IPS-NIHi11 (cell line): ENCODE data around the gene TPBG.

Experiments used
- DNase-seq: peaks from one replicate; pipeline ENCODE4 v3.0.0; 2012; ENCODE audit warnings: mixed read lengths, low spot score

The TPBG gene

GRCh38 chr6:82363428-82364086 is at the start of gene TPBG:
TPBG (plus strand) TSS chr6:82363817; CDS start chr6:82364962, 1,145 bp downstream.
- peak; percentile 79 for DNase-seq

GRCh38 chr6:82322386-82322785 is 41.2 kb upstream of the TPBG start:
- DNase-seq = no peak

GRCh38 chr6:82329766-82330165 is 33.9 kb upstream of the TPBG start:
- no peak for DNase-seq

GRCh38 chr6:82330171-82330804 is 33.3 kb upstream of the TPBG start:
- no peak for DNase-seq

GRCh38 chr6:82331031-82331773 is 32.4 kb upstream of the TPBG start:
- DNase-seq = peak; percentile 13

- no peak for DNase-seq
Measured at GRCh38 chr6:82333781-82334180, 29.8 kb upstream of the TPBG start.

- DNase-seq = peak; percentile 11
Measured at GRCh38 chr6:82337688-82338257, 25.8 kb upstream of the TPBG start.

GRCh38 chr6:82348130-82348529 is 15.5 kb upstream of the TPBG start:
- DNase-seq = peak; percentile 27

GRCh38 chr6:82353848-82354247 is 9.8 kb upstream of the TPBG start:
- no peak for DNase-seq

GRCh38 chr6:82360552-82360951 is 3.1 kb upstream of the TPBG start:
- DNase-seq = no peak

- no peak for DNase-seq
Measured at GRCh38 chr6:82361631-82362030, 2.0 kb upstream of the TPBG start.

GRCh38 chr6:82362144-82362543 is 1.5 kb upstream of the TPBG start:
- DNase-seq = no peak

GRCh38 chr6:82362878-82363427 is 664 bp upstream of the TPBG start:
- no peak for DNase-seq

GRCh38 chr6:82364087-82365015 is 734 bp downstream of the TPBG start:
- peak; percentile 74 for DNase-seq

- peak; percentile 54 for DNase-seq
Measured at GRCh38 chr6:82365016-82365795, 1.6 kb downstream of the TPBG start.

GRCh38 chr6:82367704-82368103 is 4.1 kb downstream of the TPBG start:
- no peak for DNase-seq

- DNase-seq = no peak
Measured at GRCh38 chr6:82370788-82371187, 7.2 kb downstream of the TPBG start.

- DNase-seq = no peak
Measured at GRCh38 chr6:82371799-82372546, 8.4 kb downstream of the TPBG start.

GRCh38 chr6:82372656-82373055 is 9.0 kb downstream of the TPBG start:
- DNase-seq = no peak

GRCh38 chr6:82374516-82374915 is 10.9 kb downstream of the TPBG start:
- DNase-seq = no peak
